Measurements from ENCODE around the gene ACOT13.

DNA sequence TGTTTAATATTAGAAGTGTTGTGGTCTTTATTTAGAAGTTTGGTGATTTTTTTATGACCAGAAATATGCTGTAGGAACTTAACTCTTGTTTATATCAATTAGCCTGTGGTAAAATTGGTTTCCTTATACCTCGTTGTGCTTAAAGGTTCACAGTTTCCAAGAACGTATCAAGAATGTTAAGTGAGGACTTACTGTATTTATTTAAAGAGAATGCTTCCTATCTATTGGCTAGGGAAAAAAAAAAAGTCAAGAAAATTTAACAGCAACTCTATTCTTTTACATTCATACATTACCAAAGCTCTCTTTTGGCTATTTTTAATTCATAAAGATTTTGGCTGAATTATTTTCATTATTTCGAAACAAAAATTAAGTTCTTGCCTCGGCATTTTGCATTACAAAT, 22.5 kb upstream of the ACOT13 start:
- TF ChIP-seq, protein P1, sequence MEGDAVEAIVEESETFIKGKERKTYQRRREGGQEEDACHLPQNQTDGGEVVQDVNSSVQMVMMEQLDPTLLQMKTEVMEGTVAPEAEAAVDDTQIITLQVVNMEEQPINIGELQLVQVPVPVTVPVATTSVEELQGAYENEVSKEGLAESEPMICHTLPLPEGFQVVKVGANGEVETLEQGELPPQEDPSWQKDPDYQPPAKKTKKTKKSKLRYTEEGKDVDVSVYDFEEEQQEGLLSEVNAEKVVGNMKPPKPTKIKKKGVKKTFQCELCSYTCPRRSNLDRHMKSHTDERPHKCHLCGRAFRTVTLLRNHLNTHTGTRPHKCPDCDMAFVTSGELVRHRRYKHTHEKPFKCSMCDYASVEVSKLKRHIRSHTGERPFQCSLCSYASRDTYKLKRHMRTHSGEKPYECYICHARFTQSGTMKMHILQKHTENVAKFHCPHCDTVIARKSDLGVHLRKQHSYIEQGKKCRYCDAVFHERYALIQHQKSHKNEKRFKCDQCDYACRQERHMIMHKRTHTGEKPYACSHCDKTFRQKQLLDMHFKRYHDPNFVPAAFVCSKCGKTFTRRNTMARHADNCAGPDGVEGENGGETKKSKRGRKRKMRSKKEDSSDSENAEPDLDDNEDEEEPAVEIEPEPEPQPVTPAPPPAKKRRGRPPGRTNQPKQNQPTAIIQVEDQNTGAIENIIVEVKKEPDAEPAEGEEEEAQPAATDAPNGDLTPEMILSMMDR (conservative IDR thresholded peaks at IDR 0.05): no peak
- no peak for TF ChIP-seq EZH2 (IDR thresholded peaks at IDR 0.05; ENCODE audit: low read depth)
